ENCODE measurements around the gene DKKL1.
A peak's percentile ranks its signal among the peaks of the same experiment; 100 is the strongest.

DNA sequence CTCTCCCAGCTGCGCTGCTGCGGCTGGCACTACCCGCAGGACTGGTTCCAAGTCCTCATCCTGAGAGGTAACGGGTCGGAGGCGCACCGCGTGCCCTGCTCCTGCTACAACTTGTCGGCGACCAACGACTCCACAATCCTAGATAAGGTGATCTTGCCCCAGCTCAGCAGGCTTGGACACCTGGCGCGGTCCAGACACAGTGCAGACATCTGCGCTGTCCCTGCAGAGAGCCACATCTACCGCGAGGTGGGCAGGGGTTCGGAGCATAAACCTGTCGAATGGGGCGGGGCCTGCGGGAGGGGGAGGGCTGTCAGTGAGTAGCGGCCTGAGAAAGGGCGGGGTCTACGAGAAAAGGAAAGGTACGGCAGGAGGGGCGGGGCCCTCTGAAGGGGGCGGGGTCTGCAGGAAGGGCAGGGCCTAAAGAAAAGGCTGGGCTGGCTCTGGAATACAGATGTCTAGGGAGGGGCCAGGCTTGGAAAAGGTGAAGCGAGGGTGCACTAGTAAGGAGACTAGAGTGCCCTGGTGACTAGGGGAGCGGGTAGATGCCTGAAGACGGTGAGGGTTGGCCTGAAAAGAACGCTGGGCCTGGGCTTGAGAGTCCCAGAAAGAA lies 24.9 kb upstream of the DKKL1 start:
- TF ChIP-seq, protein P1, sequence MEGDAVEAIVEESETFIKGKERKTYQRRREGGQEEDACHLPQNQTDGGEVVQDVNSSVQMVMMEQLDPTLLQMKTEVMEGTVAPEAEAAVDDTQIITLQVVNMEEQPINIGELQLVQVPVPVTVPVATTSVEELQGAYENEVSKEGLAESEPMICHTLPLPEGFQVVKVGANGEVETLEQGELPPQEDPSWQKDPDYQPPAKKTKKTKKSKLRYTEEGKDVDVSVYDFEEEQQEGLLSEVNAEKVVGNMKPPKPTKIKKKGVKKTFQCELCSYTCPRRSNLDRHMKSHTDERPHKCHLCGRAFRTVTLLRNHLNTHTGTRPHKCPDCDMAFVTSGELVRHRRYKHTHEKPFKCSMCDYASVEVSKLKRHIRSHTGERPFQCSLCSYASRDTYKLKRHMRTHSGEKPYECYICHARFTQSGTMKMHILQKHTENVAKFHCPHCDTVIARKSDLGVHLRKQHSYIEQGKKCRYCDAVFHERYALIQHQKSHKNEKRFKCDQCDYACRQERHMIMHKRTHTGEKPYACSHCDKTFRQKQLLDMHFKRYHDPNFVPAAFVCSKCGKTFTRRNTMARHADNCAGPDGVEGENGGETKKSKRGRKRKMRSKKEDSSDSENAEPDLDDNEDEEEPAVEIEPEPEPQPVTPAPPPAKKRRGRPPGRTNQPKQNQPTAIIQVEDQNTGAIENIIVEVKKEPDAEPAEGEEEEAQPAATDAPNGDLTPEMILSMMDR (IDR thresholded peaks at IDR 0.05 in 8 of 11, conservative IDR thresholded peaks at IDR 0.05 in 3 of 11) = no peak
- TF ChIP-seq POLR2A (IDR thresholded peaks at IDR 0.05) = no peak
- peak; percentile 40 to 74 (median 52) for TF ChIP-seq POLR2AphosphoS5 (IDR thresholded peaks at IDR 0.05)

Measured in spleen (tissue), 7 donors.